SH-SY5Y (cell line): ENCODE data around the gene MEF2A.

ENCODE experiments used
- GATA2 ChIP-seq: IDR thresholded peaks from 2 replicates; pipeline ENCODE4 v1.6.1; 2011; ENCODE audit warnings: mild to moderate bottlenecking, low read depth, low read length
- GATA3 ChIP-seq: IDR thresholded peaks from 2 replicates; pipeline ENCODE4 v1.6.1; 2011; ENCODE audit warnings: low read depth, mild to moderate bottlenecking, low read length, moderate library complexity

- TF ChIP-seq GATA3, result no peak
- no peak for TF ChIP-seq GATA2
These were observed 155.5 kb downstream of the MEF2A start for GRCh38 chr15:99721104-99721778.
